Measurements from ENCODE around the gene GNG7. TPM values are rescaled to one million over a fixed set of nuclear protein-coding genes. Genes with fewer than 3 reads are reported as not detected.
A peak's percentile ranks its signal among the peaks of the same experiment; 100 is the strongest.

Gene GNG7
- total RNA-seq, 1 donor: 0.72 TPM

- no peaks in the 10 kb centered on the region for H4K20me1 ChIP-seq (ENCODE audit: insufficient read depth, low read length)
- H3K36me3 ChIP-seq (ENCODE audit: insufficient read depth, low read length): no peaks in the 10 kb centered on the region
- H2AFZ ChIP-seq (ENCODE audit: low read length): no peak overlapping the region
- H3K4me3 ChIP-seq (ENCODE audit: insufficient read depth, low read length): no peak overlapping the region
- no peaks in the 10 kb centered on the region for H3K79me2 ChIP-seq (ENCODE audit: insufficient read depth, low read length)
- peaks cover 4% of the 10 kb centered on the region for H3K9me3 ChIP-seq (ENCODE audit: low read depth, low read length)
- peak; percentile 86 for DNase-seq (ENCODE audit: insufficient read length, low spot score, missing footprints)
- TF ChIP-seq CTCF (IDR thresholded peaks at IDR 0.05; ENCODE audit: extremely low read depth, low read depth, low read length): no peak
- H3K27me3 ChIP-seq (ENCODE audit: insufficient read depth, low read length): peaks cover 2% of the 10 kb centered on the region
- H3K27ac ChIP-seq (ENCODE audit: low read depth, low read length): no peak overlapping the region
- peaks cover 7% of the 10 kb centered on the region for H3K4me1 ChIP-seq (ENCODE audit: insufficient read depth, low read length)
- H3K4me2 ChIP-seq (ENCODE audit: insufficient read depth, low read length): no peak overlapping the region
These were observed 14.5 kb upstream of the GNG7 start for GRCh38 chr19:2716722-2717637.

- Histone ChIP-seq H3K27me3 (ENCODE audit: insufficient read depth, low read length) (peaks cover 2% of the 10 kb centered on the region), H3K9me3 (ENCODE audit: low read depth, low read length) (peaks cover 4% of the 10 kb centered on the region), H4K20me1 (ENCODE audit: insufficient read depth, low read length) (no peaks in the 10 kb centered on the region), H3K4me2 (ENCODE audit: insufficient read depth, low read length) (no peak overlapping the region), H3K36me3 (ENCODE audit: insufficient read depth, low read length) (no peaks in the 10 kb centered on the region), H2AFZ (ENCODE audit: low read length) (no peak overlapping the region), H3K79me2 (ENCODE audit: insufficient read depth, low read length) (no peaks in the 10 kb centered on the region), H3K27ac (ENCODE audit: low read depth, low read length) (no peak overlapping the region), H3K4me1 (ENCODE audit: insufficient read depth, low read length) (peaks cover 14% of the 10 kb centered on the region), H3K4me3 (ENCODE audit: insufficient read depth, low read length) (no peak overlapping the region)
- peak; percentile 59 for DNase-seq (ENCODE audit: insufficient read length, low spot score, missing footprints)
- no peak for TF ChIP-seq CTCF (IDR thresholded peaks at IDR 0.05; ENCODE audit: extremely low read depth, low read depth, low read length)
These were observed 13.8 kb upstream of the GNG7 start for GRCh38 chr19:2716275-2716650.

GRCh38 chr19:2715470-2716274 lies 13.2 kb upstream of the GNG7 start:
- peak; percentile 81 for DNase-seq (ENCODE audit: insufficient read length, low spot score, missing footprints)
- H3K27ac ChIP-seq (ENCODE audit: low read depth, low read length): no peak overlapping the region
- no peak for TF ChIP-seq CTCF (IDR thresholded peaks at IDR 0.05; ENCODE audit: extremely low read depth, low read depth, low read length)
- H3K27me3 ChIP-seq (ENCODE audit: insufficient read depth, low read length): peaks cover 2% of the 10 kb centered on the region
- H3K4me2 ChIP-seq (ENCODE audit: insufficient read depth, low read length): no peak overlapping the region
- no peak overlapping the region for H3K4me3 ChIP-seq (ENCODE audit: insufficient read depth, low read length)
- H3K9me3 ChIP-seq (ENCODE audit: low read depth, low read length): peaks cover 4% of the 10 kb centered on the region
- H3K36me3 ChIP-seq (ENCODE audit: insufficient read depth, low read length): no peaks in the 10 kb centered on the region
- no peak overlapping the region for H2AFZ ChIP-seq (ENCODE audit: low read length)
- H4K20me1 ChIP-seq (ENCODE audit: insufficient read depth, low read length): no peaks in the 10 kb centered on the region
- H3K4me1 ChIP-seq (ENCODE audit: insufficient read depth, low read length): peaks cover 18% of the 10 kb centered on the region
- H3K79me2 ChIP-seq (ENCODE audit: insufficient read depth, low read length): no peaks in the 10 kb centered on the region

All from osteoblast (primary cell).